Left ventricle myocardium inferior (tissue), 1 donor: ENCODE measurements around the gene BBS1. TPM values are rescaled to one million over a fixed set of nuclear protein-coding genes. Genes with fewer than 3 reads are reported as not detected.

Source experiments
- DNase-seq: peaks from one replicate; pipeline ENCODE4 v3.0.0-alpha.2; 2020
- H3K27ac ChIP-seq: fragments of 200-600 bp; replicated peaks from 2 replicates; pipeline ENCODE4 v1.8.0; 2021
- H3K27me3 ChIP-seq: fragments of 200-600 bp; 2 replicates; pipeline ENCODE4 v1.8.0; 2021; ENCODE audit warnings: low read depth
- H3K36me3 ChIP-seq: fragments of 200-600 bp; 2 replicates; pipeline ENCODE4 v1.8.0; 2021
- H3K4me1 ChIP-seq: fragments of 200-600 bp; 2 replicates; pipeline ENCODE4 v1.8.0; 2021
- H3K4me3 ChIP-seq: fragments of 200-600 bp; 2 replicates; pipeline ENCODE4 v1.8.0; 2021; ENCODE audit warnings: mild to moderate bottlenecking, moderate library complexity
- H3K9me3 ChIP-seq: fragments of 200-600 bp; replicated peaks from 2 replicates; pipeline ENCODE4 v1.8.0; 2021
- CTCF ChIP-seq: fragments of 200-600 bp; IDR thresholded peaks from 2 replicates; pipeline ENCODE4 v1.8.0; 2021; ENCODE audit warnings: antibody characterized with exemption, mild to moderate bottlenecking, borderline replicate concordance
- intact Hi-C: fragments of 100-400 bp; cut with micrococcal nuclease; formaldehyde crosslinking; loops from one replicate; pipeline ENCODE4 v1.11.0; 2022
- total RNA-seq: library from RNA; stranded (reverse); fragmentation: NEBNext Ultra II Directional; extraction: Animal tissue kit (Norgen Biotek cat#: 25700); gene quantifications from one replicate; pipeline ENCODE4 v1.2.1, GENCODE V29; 2021
- donor health status: DM: no; HTN: yes; CAD: no; lungs with severe emphysema.

The BBS1 gene
- total RNA-seq, 1 donor from 2014 or later, result 16.9 TPM

GRCh38 chr11:66493130-66493529 lies 17.3 kb upstream of the BBS1 start:
- no peak for DNase-seq
- Histone ChIP-seq H3K4me3 (no peak overlapping the region), H3K36me3 (peaks cover 46% of the 10 kb centered on the region), H3K27me3 (no peaks in the 10 kb centered on the region), H3K4me1 (no peaks in the 10 kb centered on the region), H3K27ac (no peak overlapping the region), H3K9me3 (no peaks in the 10 kb centered on the region)
- no peak for TF ChIP-seq CTCF
- intact Hi-C loops, result no loop called here

- no peaks in the 10 kb centered on the region for H3K9me3 ChIP-seq
- peaks cover 42% of the 10 kb centered on the region for H3K36me3 ChIP-seq
- no peaks in the 10 kb centered on the region for H3K4me1 ChIP-seq
- no peak for TF ChIP-seq CTCF
- DNase-seq, result no peak
- intact Hi-C loops, result no loop called here
- no peak overlapping the region for H3K27ac ChIP-seq
- no peaks in the 10 kb centered on the region for H3K27me3 ChIP-seq
- no peak overlapping the region for H3K4me3 ChIP-seq
Observed at GRCh38 chr11:66494458-66494857, 16.0 kb upstream of the BBS1 start.

GRCh38 chr11:66494935-66495334 lies 15.5 kb upstream of the BBS1 start:
- H3K36me3 ChIP-seq, result peaks cover 43% of the 10 kb centered on the region
- H3K4me1 ChIP-seq, result no peaks in the 10 kb centered on the region
- H3K4me3 ChIP-seq, result no peak overlapping the region
- no peaks in the 10 kb centered on the region for H3K9me3 ChIP-seq
- no peak for DNase-seq
- intact Hi-C loops, result no loop called here
- H3K27me3 ChIP-seq, result no peaks in the 10 kb centered on the region
- no peak overlapping the region for H3K27ac ChIP-seq
- no peak for TF ChIP-seq CTCF

- TF ChIP-seq CTCF, result no peak
- no peak overlapping the region for H3K4me3 ChIP-seq
- intact Hi-C loops, result no loop called here
- no peaks in the 10 kb centered on the region for H3K27me3 ChIP-seq
- no peak for DNase-seq
- H3K27ac ChIP-seq, result no peak overlapping the region
- no peaks in the 10 kb centered on the region for H3K4me1 ChIP-seq
- peaks cover 47% of the 10 kb centered on the region for H3K36me3 ChIP-seq
- H3K9me3 ChIP-seq, result no peaks in the 10 kb centered on the region
Observed at GRCh38 chr11:66495401-66495854, 15.0 kb upstream of the BBS1 start.

GRCh38 chr11:66497206-66497605 lies 13.2 kb upstream of the BBS1 start:
- Histone ChIP-seq H3K4me3 (no peak overlapping the region), H3K4me1 (no peaks in the 10 kb centered on the region), H3K27ac (no peak overlapping the region), H3K9me3 (no peaks in the 10 kb centered on the region), H3K36me3 (peaks cover 45% of the 10 kb centered on the region), H3K27me3 (no peaks in the 10 kb centered on the region)
- intact Hi-C loops, result no loop called here
- no peak for DNase-seq
- TF ChIP-seq CTCF, result no peak

- TF ChIP-seq CTCF, result no peak
- Histone ChIP-seq H3K9me3 (no peaks in the 10 kb centered on the region), H3K4me3 (no peak overlapping the region), H3K4me1 (no peaks in the 10 kb centered on the region), H3K27me3 (no peaks in the 10 kb centered on the region), H3K27ac (no peak overlapping the region), H3K36me3 (peaks cover 37% of the 10 kb centered on the region)
- intact Hi-C loops, result no loop called here
- no peak for DNase-seq
Observed at GRCh38 chr11:66498506-66498905, 11.9 kb upstream of the BBS1 start.
